GM12873 (cell line): Measurements from ENCODE around the gene IGSF21.

Source experiments
- TF ChIP-seq, protein P1 (sequence below): IDR thresholded peaks from 2 replicates; pipeline ENCODE4 v1.5.1; 2012; ENCODE audit warnings: low read depth, mild to moderate bottlenecking, moderate library complexity, low read length, control low read depth; ENCODE audit not compliant: insufficient read depth; ENCODE audit errors: missing control alignments

Gene IGSF21

GRCh38 chr1:18198260-18198659 is 90.7 kb downstream of the IGSF21 start:
- TF ChIP-seq, protein P1, sequence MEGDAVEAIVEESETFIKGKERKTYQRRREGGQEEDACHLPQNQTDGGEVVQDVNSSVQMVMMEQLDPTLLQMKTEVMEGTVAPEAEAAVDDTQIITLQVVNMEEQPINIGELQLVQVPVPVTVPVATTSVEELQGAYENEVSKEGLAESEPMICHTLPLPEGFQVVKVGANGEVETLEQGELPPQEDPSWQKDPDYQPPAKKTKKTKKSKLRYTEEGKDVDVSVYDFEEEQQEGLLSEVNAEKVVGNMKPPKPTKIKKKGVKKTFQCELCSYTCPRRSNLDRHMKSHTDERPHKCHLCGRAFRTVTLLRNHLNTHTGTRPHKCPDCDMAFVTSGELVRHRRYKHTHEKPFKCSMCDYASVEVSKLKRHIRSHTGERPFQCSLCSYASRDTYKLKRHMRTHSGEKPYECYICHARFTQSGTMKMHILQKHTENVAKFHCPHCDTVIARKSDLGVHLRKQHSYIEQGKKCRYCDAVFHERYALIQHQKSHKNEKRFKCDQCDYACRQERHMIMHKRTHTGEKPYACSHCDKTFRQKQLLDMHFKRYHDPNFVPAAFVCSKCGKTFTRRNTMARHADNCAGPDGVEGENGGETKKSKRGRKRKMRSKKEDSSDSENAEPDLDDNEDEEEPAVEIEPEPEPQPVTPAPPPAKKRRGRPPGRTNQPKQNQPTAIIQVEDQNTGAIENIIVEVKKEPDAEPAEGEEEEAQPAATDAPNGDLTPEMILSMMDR, result no peak

DNA sequence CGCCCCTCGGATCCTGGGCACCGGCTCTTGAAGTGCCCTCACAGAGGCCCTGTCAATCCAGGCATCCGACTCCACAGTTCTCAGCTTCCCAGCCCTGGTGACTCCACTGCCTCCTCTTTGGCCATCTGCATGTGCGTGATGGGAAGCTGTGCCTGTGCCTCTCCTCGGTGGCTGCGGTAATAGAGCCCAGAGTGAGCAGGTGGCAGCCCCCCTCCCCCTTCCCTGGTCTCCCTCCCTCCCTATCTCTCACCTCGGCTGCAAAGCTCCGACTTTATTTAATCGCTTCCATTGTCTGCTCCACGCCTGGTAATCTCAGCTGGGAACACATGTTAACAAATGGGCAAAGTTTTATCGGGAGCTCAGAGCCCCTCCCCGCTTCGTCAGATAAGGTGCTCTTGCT is 91.9 kb downstream of the IGSF21 start:
- TF ChIP-seq, protein P1, result no peak

- TF ChIP-seq, protein P1, result peak; percentile 12
Measured at GRCh38 chr1:18200136-18200717, 92.6 kb downstream of the IGSF21 start.

DNA sequence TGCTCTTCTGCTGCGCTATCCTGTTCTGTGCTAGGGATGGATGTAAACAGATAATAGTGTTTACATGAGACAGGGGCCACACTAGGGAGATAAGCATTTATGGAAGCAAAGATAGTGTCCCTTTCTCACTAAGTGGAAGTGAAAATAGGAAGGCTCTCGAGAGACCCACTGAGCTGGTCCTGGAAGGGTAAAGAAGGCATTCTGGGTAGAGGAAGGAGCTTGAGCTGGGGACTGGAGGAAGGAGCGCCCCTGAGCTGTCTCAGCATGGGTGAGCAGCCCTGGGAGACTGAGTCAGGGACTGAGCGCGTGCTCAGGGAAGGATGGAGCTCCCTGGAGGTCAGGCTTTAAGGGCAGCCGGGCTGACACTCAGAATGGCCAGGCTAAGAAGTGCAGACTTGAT is 93.3 kb downstream of the IGSF21 start:
- TF ChIP-seq, protein P1, result no peak

GRCh38 chr1:18201997-18202719 is 94.6 kb downstream of the IGSF21 start:
- TF ChIP-seq, protein P1, result no peak

GRCh38 chr1:18203645-18204044 is 96.0 kb downstream of the IGSF21 start:
- TF ChIP-seq, protein P1, result no peak

DNA sequence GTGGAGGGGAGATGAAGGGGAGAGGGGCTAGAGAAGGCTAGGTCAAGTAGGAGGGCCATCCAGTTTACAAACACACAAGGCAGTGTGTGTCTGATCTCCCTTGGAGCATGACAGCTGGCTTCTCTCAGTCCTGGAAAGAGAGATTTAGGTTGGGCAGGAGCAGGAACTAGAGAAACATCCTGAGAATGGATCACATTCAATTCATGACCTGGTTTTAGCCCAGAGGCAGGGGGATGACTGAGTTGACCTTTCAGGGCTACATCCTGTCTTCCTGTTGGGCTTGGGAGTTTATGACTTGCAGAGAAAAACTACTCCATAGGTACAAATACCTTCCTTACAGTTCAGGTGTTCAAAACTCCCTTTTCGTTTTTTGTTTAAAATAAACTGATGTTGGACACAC is 97.0 kb downstream of the IGSF21 start:
- TF ChIP-seq, protein P1, result no peak
